AG09309 (cell line): ENCODE measurements around the gene NUP93.
A peak's percentile ranks its signal among the peaks of the same experiment; 100 is the strongest.

Experiments
- DNase-seq: peaks from one replicate; pipeline ENCODE4 v3.0.0-alpha.2; 2010; ENCODE audit warnings: low read depth
- H3K4me3 ChIP-seq: 2 replicates; pipeline ENCODE4 v1.5.1; 2011; ENCODE audit warnings: mild to moderate bottlenecking, low read depth, low read length, moderate library complexity; ENCODE audit not compliant: control insufficient read depth
- TF ChIP-seq, protein P1 (sequence below): IDR thresholded peaks from 2 replicates; pipeline ENCODE4 v1.5.1; 2011; ENCODE audit warnings: mild to moderate bottlenecking, low read depth, low read length, inconsistent platforms; ENCODE audit not compliant: insufficient read depth, control insufficient read depth; ENCODE audit errors: missing control alignments

The NUP93 gene

DNA sequence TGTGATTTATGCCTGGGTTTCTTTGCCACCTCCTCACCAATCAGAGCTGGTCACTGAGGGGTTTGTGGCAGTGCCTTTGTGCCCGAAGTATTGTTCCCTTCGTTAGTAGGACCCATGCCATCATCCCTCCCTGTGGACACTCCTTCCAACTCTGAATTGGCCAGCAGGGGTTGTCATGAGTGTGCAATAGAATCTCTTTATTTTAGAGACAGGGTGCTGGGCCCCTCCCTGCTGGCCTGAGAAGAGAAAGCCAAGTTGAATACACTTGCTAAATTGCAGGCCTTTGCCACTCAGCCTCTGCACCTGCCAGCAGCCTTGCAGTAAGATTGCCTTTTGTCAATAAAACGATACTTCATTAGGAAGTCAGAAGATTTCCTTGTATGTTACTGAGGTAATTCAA lies 94.4 kb downstream of the NUP93 start:
- TF ChIP-seq, protein P1, sequence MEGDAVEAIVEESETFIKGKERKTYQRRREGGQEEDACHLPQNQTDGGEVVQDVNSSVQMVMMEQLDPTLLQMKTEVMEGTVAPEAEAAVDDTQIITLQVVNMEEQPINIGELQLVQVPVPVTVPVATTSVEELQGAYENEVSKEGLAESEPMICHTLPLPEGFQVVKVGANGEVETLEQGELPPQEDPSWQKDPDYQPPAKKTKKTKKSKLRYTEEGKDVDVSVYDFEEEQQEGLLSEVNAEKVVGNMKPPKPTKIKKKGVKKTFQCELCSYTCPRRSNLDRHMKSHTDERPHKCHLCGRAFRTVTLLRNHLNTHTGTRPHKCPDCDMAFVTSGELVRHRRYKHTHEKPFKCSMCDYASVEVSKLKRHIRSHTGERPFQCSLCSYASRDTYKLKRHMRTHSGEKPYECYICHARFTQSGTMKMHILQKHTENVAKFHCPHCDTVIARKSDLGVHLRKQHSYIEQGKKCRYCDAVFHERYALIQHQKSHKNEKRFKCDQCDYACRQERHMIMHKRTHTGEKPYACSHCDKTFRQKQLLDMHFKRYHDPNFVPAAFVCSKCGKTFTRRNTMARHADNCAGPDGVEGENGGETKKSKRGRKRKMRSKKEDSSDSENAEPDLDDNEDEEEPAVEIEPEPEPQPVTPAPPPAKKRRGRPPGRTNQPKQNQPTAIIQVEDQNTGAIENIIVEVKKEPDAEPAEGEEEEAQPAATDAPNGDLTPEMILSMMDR, result peak; percentile 43
- no peak for DNase-seq
- no peak overlapping the region for H3K4me3 ChIP-seq

DNA sequence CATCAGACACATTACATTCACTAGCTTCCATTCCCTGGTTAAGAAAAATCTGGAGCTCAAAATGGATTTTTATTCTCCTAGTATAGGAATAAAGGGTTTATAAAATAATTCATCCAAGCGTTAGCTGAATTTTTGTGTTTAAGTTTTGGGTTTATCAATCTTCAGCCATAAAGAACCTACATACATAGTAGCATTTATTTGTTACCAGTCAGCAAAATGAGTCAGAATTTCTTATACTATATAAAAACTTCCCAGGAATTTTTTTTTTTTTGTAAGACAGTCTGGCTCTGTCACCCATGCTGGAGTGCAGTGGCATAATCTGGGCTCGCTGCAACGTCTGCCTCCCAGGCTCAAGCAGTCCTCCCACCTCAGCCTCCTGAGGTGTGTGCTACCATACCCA lies 94.9 kb downstream of the NUP93 start:
- no peak overlapping the region for H3K4me3 ChIP-seq
- DNase-seq, result no peak
- TF ChIP-seq, protein P1, result no peak

DNA sequence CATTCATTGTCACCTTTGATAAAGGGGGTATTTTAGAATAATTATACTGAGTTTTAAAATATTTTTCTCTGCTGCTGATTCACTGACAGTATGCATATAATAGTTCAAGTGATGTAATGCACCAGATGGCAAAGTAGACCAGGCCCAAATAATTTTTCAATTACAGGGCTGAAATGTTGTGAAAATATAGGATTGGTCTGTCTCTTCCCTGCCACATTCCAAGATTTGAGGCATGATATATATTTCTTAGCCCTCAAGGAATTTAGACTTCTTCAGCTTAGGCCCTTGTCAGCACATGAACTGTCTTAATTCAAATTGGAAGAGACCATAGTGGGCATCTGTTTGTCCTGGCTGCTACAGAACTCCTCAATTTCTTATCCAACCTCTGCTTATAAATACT lies 95.9 kb downstream of the NUP93 start:
- TF ChIP-seq, protein P1, result no peak
- H3K4me3 ChIP-seq, result no peak overlapping the region
- DNase-seq, result no peak

DNA sequence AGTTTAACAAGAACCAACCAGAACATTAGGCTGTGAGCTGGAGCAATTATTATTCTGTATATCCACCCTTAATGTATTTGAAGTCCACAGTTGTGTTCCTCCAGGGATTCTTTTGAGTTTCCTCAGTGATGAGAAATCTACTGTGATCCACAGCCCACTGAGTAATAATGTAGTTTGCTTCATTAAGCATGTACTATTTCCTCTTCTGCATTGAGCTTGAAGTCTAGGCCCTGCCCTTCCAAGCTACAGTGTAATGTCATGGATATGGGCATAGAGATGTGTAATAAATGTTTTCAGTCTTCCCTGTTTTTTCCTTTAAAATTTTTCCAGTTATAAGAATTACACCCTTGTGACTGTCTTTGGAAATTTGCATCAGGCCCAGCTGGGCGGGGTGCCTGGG lies 98.7 kb downstream of the NUP93 start:
- no peak overlapping the region for H3K4me3 ChIP-seq
- TF ChIP-seq, protein P1, result no peak
- no peak for DNase-seq

DNA sequence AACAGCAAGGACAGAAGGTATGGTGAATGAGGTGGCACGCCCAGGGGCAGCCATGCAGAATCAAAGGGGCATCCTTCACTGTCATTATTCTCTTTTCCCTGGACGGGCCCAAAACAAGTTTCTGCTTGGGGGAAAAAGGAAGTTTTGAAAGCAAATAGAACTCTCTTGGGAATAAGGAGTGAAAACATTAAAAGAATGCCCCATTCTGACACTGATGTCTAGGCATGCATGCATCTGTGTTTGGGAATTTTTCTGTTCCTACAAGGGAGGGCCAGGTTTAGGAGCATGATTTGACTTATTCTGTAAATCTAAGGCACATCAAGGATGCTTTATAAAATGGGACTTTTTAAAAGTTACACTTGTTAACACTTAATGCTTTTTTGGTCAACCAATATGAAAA lies 100.7 kb downstream of the NUP93 start:
- no peak for DNase-seq
- no peak overlapping the region for H3K4me3 ChIP-seq
- TF ChIP-seq, protein P1, result no peak

DNA sequence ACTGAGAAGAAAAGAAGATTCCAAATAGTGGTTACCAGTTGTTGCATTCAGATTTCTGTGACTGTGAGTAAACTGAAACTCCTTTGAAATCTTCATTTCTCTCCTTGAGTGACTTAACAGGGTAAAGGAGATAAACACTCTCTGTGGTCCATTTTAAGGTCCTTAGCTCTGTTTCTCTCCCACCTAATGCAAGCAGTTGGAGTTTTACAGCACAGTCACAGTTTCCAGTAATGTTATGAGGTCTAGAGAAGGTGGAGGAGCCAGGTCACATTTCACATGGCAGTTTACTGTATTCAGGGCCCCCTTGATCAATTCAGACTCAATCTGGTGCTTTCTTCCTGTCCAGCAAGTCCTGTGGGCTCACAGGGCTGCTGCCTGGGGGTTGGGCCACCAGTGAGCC lies 102.8 kb downstream of the NUP93 start:
- no peak for DNase-seq
- TF ChIP-seq, protein P1, result no peak
- no peak overlapping the region for H3K4me3 ChIP-seq
